Caki2 (cell line): Measurements from ENCODE around the gene TM9SF4. TPM values are rescaled to one million over a fixed set of nuclear protein-coding genes. Genes with fewer than 3 reads are reported as not detected.
"Not testable (repeated sequence)": the region's sequence is repeated elsewhere in the genome, so short reads cannot be mapped to it uniquely, and the experiment has no call there.

Source experiments
- DNase-seq: peaks from one replicate; pipeline ENCODE4 v3.0.0-alpha.2; 2015; ENCODE audit warnings: low read depth
- in situ Hi-C: cut with HindIII; loops from 2 replicates; pipeline ENCODE4 v1.10.0; 2016; ENCODE audit warnings: low sequenced_read_pairs, low pct_unique_long_range_greater_than_20kb, mixed read lengths
- total RNA-seq: library from RNA; depleted of rRNA; stranded (reverse); fragments of >200 nt; shearing (Covaris generic); gene quantifications from 2 replicates; pipeline ENCODE4 v1.2.3, GENCODE V29; 2014; ENCODE audit warnings: low replicate concordance

Gene TM9SF4
- total RNA-seq, 1 experiment from 2014 or later: 13.1 TPM

- no peak for DNase-seq
- in situ Hi-C loops: loop anchor here (10.0 kb wide), 1 partner anchor 139 kb away; no protein-coding TSS in a partner anchor
Measured at GRCh38 chr20:32083469-32083868, 26.0 kb upstream of the TM9SF4 start.

GRCh38 chr20:32087070-32087469 is 22.4 kb upstream of the TM9SF4 start:
- in situ Hi-C loops: loop anchor here (10.0 kb wide), 1 partner anchor 142 kb away; no protein-coding TSS in a partner anchor

GRCh38 chr20:32088759-32089158 is 20.8 kb upstream of the TM9SF4 start:
- DNase-seq: no peak
- in situ Hi-C loops: loop anchor here (10.0 kb wide), 1 partner anchor 144 kb away; no protein-coding TSS in a partner anchor

More at GRCh38 chr20:32087070-32087469, 22.4 kb upstream of the TM9SF4 start:
- no peak for DNase-seq

GRCh38 chr20:32089637-32090362 is 19.7 kb upstream of the TM9SF4 start:
- no peak for DNase-seq
- in situ Hi-C loops: loop anchor here (10.0 kb wide), 1 partner anchor 145 kb away; no protein-coding TSS in a partner anchor

- in situ Hi-C loops: no loop called here
- DNase-seq: peak; percentile 77
Measured at GRCh38 chr20:32091888-32092346, 17.6 kb upstream of the TM9SF4 start.

GRCh38 chr20:32098786-32099185 is 10.7 kb upstream of the TM9SF4 start:
- no peak for DNase-seq
- in situ Hi-C loops: no loop called here

GRCh38 chr20:32108814-32109391 is 611 bp upstream of the TM9SF4 start:
- no peak for DNase-seq
- in situ Hi-C loops: no loop called here

- in situ Hi-C loops: no loop called here
- no peak for DNase-seq
Measured at GRCh38 chr20:32110173-32110704, 725 bp downstream of the TM9SF4 start.

- in situ Hi-C loops: no loop called here
Measured at GRCh38 chr20:32110727-32111126, 1.2 kb downstream of the TM9SF4 start.

GRCh38 chr20:32111156-32111686 is 1.7 kb downstream of the TM9SF4 start:
- no peak for DNase-seq
- in situ Hi-C loops: no loop called here

More at GRCh38 chr20:32110727-32111126, 1.2 kb downstream of the TM9SF4 start:
- DNase-seq: no peak

GRCh38 chr20:32111753-32112152 is 2.2 kb downstream of the TM9SF4 start:
- no peak for DNase-seq
- in situ Hi-C loops: no loop called here

- in situ Hi-C loops: no loop called here
- DNase-seq: no peak
Measured at GRCh38 chr20:32112841-32113240, 3.3 kb downstream of the TM9SF4 start.

- DNase-seq: no peak
- in situ Hi-C loops: no loop called here
Measured at GRCh38 chr20:32113591-32114260, 4.2 kb downstream of the TM9SF4 start.

- no peak for DNase-seq
- in situ Hi-C loops: no loop called here
Measured at GRCh38 chr20:32114305-32114960, 4.9 kb downstream of the TM9SF4 start.

- DNase-seq: no peak
- in situ Hi-C loops: no loop called here
Measured at GRCh38 chr20:32115211-32115767, 5.8 kb downstream of the TM9SF4 start.

- DNase-seq: no peak
Measured at GRCh38 chr20:32116079-32116521, 6.6 kb downstream of the TM9SF4 start.

GRCh38 chr20:32116796-32117195 is 7.3 kb downstream of the TM9SF4 start:
- in situ Hi-C loops, DNase-seq: not testable (repeated sequence)

More at GRCh38 chr20:32116079-32116521, 6.6 kb downstream of the TM9SF4 start:
- in situ Hi-C loops: no loop called here

GRCh38 chr20:32118427-32118826 is 8.9 kb downstream of the TM9SF4 start:
- DNase-seq, in situ Hi-C loops: not testable (repeated sequence)
